Smooth muscle cell of the pulmonary artery (primary cell): ENCODE results near the gene SELENOI. TPM values are rescaled to one million over a fixed set of nuclear protein-coding genes. Genes with fewer than 3 reads are reported as not detected.

Experiments used
- total RNA-seq: library from RNA; depleted of rRNA; stranded (reverse); fragments of >200 nt; gene quantifications from 2 replicates; pipeline ENCODE4 v1.2.3, GENCODE V29; 2014

SELENOI gene
- total RNA-seq: 15.8 and 18.7 TPM in 2 replicates

GRCh38 chr2:26345545-26346453 is at the start of gene SELENOI:
Gene SELENOI, plus strand, starts transcription at chr2:26346143. Its CDS starts 90 bp downstream, at chr2:26346233.

GRCh38 chr2:26346454-26347053 is 611 bp downstream of the SELENOI start, which contains the start of gene ADGRF3:
Gene ADGRF3, minus strand, starts transcription at chr2:26346789. Its CDS starts 555 bp downstream, at chr2:26346234.

GRCh38 chr2:26401739-26402541 is 56.0 kb downstream of the SELENOI start, which contains the start of gene DRC1:
Gene DRC1, plus strand, starts transcription at chr2:26401920. Its CDS starts 70 bp downstream, at chr2:26401990.

Other genes starting within 250 kb of the SELENOI start
- 1.7 and 2.4 TPM in 2 replicates for gene GAREM2, start 173.1 kb upstream of the SELENOI start, total RNA-seq
- gene HADHA, start 101.5 kb upstream of the SELENOI start, total RNA-seq: 126 and 140 TPM in 2 replicates
- gene HADHB, start 101.2 kb upstream of the SELENOI start, total RNA-seq: 103 and 112 TPM in 2 replicates
- 0.20 and 0.26 TPM in 2 replicates for gene ADGRF3, start 646 bp downstream of the SELENOI start, total RNA-seq
- gene DRC1, start 55.8 kb downstream of the SELENOI start, total RNA-seq: 0.07 TPM in 1 of 2 replicates, not detected in the other
- 0.03 TPM in 1 of 2 replicates, not detected in the other for gene OTOF, start 132.0 kb downstream of the SELENOI start, total RNA-seq